ENCODE measurements around the gene STRN3. TPM values are rescaled to one million over a fixed set of nuclear protein-coding genes. Genes with fewer than 3 reads are reported as not detected.
"Not testable (repeated sequence)": the region's sequence is repeated elsewhere in the genome, so short reads cannot be mapped to it uniquely, and the experiment has no call there.

The STRN3 gene
- polyA plus RNA-seq, 2 donors: 7.4 to 9.5 TPM

- WGBS, 2 donors: 90 to 97% methylated on average over 2 of the region's 2 CpGs
- H3K36me3 ChIP-seq (ENCODE audit: control insufficient read depth in 2 of 2, insufficient read depth in 2 of 2, low read length in 1 of 2); H3K4me1 ChIP-seq (ENCODE audit: control insufficient read depth in 2 of 2, insufficient read depth in 2 of 2, low read length in 1 of 2); H3K27me3 ChIP-seq (ENCODE audit: control insufficient read depth in 1 of 2, insufficient read depth in 2 of 2, low read length in 2 of 2); H3K4me3 ChIP-seq (ENCODE audit: low read depth in 1 of 2, low read length in 2 of 2); H3K9me3 ChIP-seq (ENCODE audit: control insufficient read depth in 2 of 2, insufficient read depth in 1 of 2, low read depth in 1 of 2, low read length in 1 of 2); H3K27ac ChIP-seq (ENCODE audit: low read depth in 2 of 2, low read length in 1 of 2): not testable (repeated sequence)
Measured at GRCh38 chr14:30962537-30962936, 63.6 kb downstream of the STRN3 start.

DNA sequence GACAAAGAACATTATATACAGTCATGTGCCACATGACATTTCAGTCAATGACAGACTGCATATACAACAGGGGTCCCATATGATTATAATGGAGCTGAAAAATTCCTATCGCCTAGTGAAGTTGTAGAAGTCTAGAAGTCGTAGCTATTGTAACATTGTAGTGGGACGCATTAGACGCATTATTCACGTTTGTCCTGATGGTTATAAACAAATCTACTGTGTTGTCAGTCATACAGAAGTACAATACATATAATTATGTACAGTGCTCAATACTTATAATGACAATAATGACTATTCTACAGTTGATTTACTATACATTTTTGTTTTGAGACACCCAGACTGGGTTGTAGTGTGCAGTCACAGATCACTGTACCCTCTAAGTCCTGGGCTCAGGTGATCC lies 64.8 kb downstream of the STRN3 start:
- Histone ChIP-seq H3K36me3 (ENCODE audit: control insufficient read depth in 2 of 2, insufficient read depth in 2 of 2, low read length in 1 of 2) (peaks cover 0 to under 1% of the 10 kb centered on the region in 2 donors), H3K9me3 (ENCODE audit: control insufficient read depth in 2 of 2, insufficient read depth in 1 of 2, low read depth in 1 of 2, low read length in 1 of 2) (peaks cover 1 to 2% of the 10 kb centered on the region in 2 donors), H3K27me3 (ENCODE audit: control insufficient read depth in 1 of 2, insufficient read depth in 2 of 2, low read length in 2 of 2) (no peaks in the 10 kb centered on the region), H3K4me3 (ENCODE audit: low read depth in 1 of 2, low read length in 2 of 2) (no peak overlapping the region), H3K27ac (ENCODE audit: low read depth in 2 of 2, low read length in 1 of 2) (no peak overlapping the region), H3K4me1 (ENCODE audit: control insufficient read depth in 2 of 2, insufficient read depth in 2 of 2, low read length in 1 of 2) (peaks cover 0 to 2% of the 10 kb centered on the region in 2 donors)
- 95% methylated on average over 5 of the region's 5 CpGs for WGBS, 2 donors

- H3K27me3 ChIP-seq (ENCODE audit: control insufficient read depth in 1 of 2, insufficient read depth in 2 of 2, low read length in 2 of 2): no peaks in the 10 kb centered on the region
- no peaks in the 10 kb centered on the region for H3K36me3 ChIP-seq (ENCODE audit: control insufficient read depth in 2 of 2, insufficient read depth in 2 of 2, low read length in 1 of 2)
- H3K27ac ChIP-seq (ENCODE audit: low read depth in 2 of 2, low read length in 1 of 2): no peak overlapping the region
- WGBS, 2 donors: 91 to 93% methylated on average over 3 of the region's 3 CpGs
- no peak overlapping the region for H3K4me3 ChIP-seq (ENCODE audit: low read depth in 1 of 2, low read length in 2 of 2)
- no peaks in the 10 kb centered on the region for H3K9me3 ChIP-seq (ENCODE audit: control insufficient read depth in 2 of 2, insufficient read depth in 1 of 2, low read depth in 1 of 2, low read length in 1 of 2)
- peaks cover 0 to 2% of the 10 kb centered on the region in 2 donors for H3K4me1 ChIP-seq (ENCODE audit: control insufficient read depth in 2 of 2, insufficient read depth in 2 of 2, low read length in 1 of 2)
Measured at GRCh38 chr14:30960216-30960615, 66.0 kb downstream of the STRN3 start.

- no peaks in the 10 kb centered on the region for H3K36me3 ChIP-seq (ENCODE audit: control insufficient read depth in 2 of 2, insufficient read depth in 2 of 2, low read length in 1 of 2)
- H3K27me3 ChIP-seq (ENCODE audit: control insufficient read depth in 1 of 2, insufficient read depth in 2 of 2, low read length in 2 of 2): no peaks in the 10 kb centered on the region
- no peaks in the 10 kb centered on the region for H3K9me3 ChIP-seq (ENCODE audit: control insufficient read depth in 2 of 2, insufficient read depth in 1 of 2, low read depth in 1 of 2, low read length in 1 of 2)
- no peak overlapping the region for H3K4me3 ChIP-seq (ENCODE audit: low read depth in 1 of 2, low read length in 2 of 2)
- peaks cover 0 to 2% of the 10 kb centered on the region in 2 donors for H3K4me1 ChIP-seq (ENCODE audit: control insufficient read depth in 2 of 2, insufficient read depth in 2 of 2, low read length in 1 of 2)
- WGBS, 2 donors: 90 to 94% methylated on average over 10 of the region's 10 CpGs
- H3K27ac ChIP-seq (ENCODE audit: low read depth in 2 of 2, low read length in 1 of 2): no peak overlapping the region
Measured at GRCh38 chr14:30958555-30959407, 67.4 kb downstream of the STRN3 start.

DNA sequence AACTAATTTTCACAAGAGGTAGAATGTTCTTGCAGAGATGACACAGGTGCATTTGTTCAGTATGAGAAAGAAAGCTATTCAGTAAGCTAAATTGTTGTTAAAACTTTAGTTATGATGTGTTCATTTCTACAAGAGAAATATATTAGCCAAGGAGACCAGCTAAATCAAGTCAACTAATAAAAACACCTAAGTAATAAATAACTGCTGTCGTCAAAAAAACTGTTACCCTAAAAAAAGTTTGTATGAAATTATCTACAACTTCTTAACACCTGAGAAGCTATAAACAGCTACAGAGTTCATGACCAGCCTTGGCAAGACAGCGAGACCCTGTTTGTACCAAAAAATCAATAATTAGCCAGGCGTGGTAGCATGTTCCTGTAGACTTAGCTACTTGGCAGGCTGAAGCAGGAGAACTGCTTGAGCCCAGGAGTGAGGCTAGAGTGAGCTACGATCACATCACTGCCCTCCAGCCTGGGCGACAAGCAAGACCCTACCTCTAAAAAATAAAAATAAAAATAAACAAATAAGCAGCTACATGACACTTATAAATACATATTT lies 68.3 kb downstream of the STRN3 start:
- 59 to 86% methylated on average over 5 of the region's 5 CpGs for WGBS, 2 donors
- H3K27ac ChIP-seq (ENCODE audit: low read depth in 2 of 2, low read length in 1 of 2): no peak overlapping the region
- no peaks in the 10 kb centered on the region for H3K27me3 ChIP-seq (ENCODE audit: control insufficient read depth in 1 of 2, insufficient read depth in 2 of 2, low read length in 2 of 2)
- peaks cover 0 to 2% of the 10 kb centered on the region in 2 donors for H3K4me1 ChIP-seq (ENCODE audit: control insufficient read depth in 2 of 2, insufficient read depth in 2 of 2, low read length in 1 of 2)
- peaks cover 0 to 2% of the 10 kb centered on the region in 2 donors for H3K36me3 ChIP-seq (ENCODE audit: control insufficient read depth in 2 of 2, insufficient read depth in 2 of 2, low read length in 1 of 2)
- no peak overlapping the region for H3K4me3 ChIP-seq (ENCODE audit: low read depth in 1 of 2, low read length in 2 of 2)
- no peaks in the 10 kb centered on the region for H3K9me3 ChIP-seq (ENCODE audit: control insufficient read depth in 2 of 2, insufficient read depth in 1 of 2, low read depth in 1 of 2, low read length in 1 of 2)

- Histone ChIP-seq H3K9me3 (ENCODE audit: control insufficient read depth in 2 of 2, insufficient read depth in 1 of 2, low read depth in 1 of 2, low read length in 1 of 2) (no peaks in the 10 kb centered on the region), H3K36me3 (ENCODE audit: control insufficient read depth in 2 of 2, insufficient read depth in 2 of 2, low read length in 1 of 2) (peaks cover 5 to 8% of the 10 kb centered on the region in 2 donors), H3K27me3 (ENCODE audit: control insufficient read depth in 1 of 2, insufficient read depth in 2 of 2, low read length in 2 of 2) (no peaks in the 10 kb centered on the region), H3K4me3 (ENCODE audit: low read depth in 1 of 2, low read length in 2 of 2) (no peak overlapping the region), H3K4me1 (ENCODE audit: control insufficient read depth in 2 of 2, insufficient read depth in 2 of 2, low read length in 1 of 2) (no peaks in the 10 kb centered on the region), H3K27ac (ENCODE audit: low read depth in 2 of 2, low read length in 1 of 2) (no peak overlapping the region)
- 95 to 99% methylated on average over 2 of the region's 2 CpGs for WGBS, 2 donors
Measured at GRCh38 chr14:30949651-30950050, 76.5 kb downstream of the STRN3 start.

DNA sequence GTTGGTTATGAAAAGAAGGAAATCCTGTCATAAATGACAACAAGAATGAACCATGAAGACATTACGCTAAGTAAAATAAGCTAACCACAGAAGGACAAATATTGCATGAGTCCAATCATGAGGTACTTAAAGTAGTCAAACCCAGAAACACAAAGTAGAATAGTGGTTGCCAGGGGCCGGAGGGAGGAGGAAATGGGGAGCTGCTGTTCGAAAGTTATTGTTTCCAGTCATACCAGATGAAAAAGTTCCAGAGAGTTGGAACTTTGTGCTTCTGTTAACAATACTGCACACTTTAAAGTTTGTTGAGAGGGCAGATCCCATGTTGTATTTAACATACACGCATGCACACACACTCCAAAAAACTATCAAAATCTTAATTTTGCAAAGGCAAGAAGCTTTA lies 82.5 kb downstream of the STRN3 start:
- H3K4me3 ChIP-seq (ENCODE audit: low read depth in 1 of 2, low read length in 2 of 2): no peak overlapping the region
- no peaks in the 10 kb centered on the region for H3K4me1 ChIP-seq (ENCODE audit: control insufficient read depth in 2 of 2, insufficient read depth in 2 of 2, low read length in 1 of 2)
- 90 to 93% methylated on average over 4 of the region's 4 CpGs for WGBS, 2 donors
- peaks cover 5% of the 10 kb centered on the region in 2 donors for H3K36me3 ChIP-seq (ENCODE audit: control insufficient read depth in 2 of 2, insufficient read depth in 2 of 2, low read length in 1 of 2)
- no peaks in the 10 kb centered on the region for H3K9me3 ChIP-seq (ENCODE audit: control insufficient read depth in 2 of 2, insufficient read depth in 1 of 2, low read depth in 1 of 2, low read length in 1 of 2)
- no peak overlapping the region for H3K27ac ChIP-seq (ENCODE audit: low read depth in 2 of 2, low read length in 1 of 2)
- H3K27me3 ChIP-seq (ENCODE audit: control insufficient read depth in 1 of 2, insufficient read depth in 2 of 2, low read length in 2 of 2): no peaks in the 10 kb centered on the region

DNA sequence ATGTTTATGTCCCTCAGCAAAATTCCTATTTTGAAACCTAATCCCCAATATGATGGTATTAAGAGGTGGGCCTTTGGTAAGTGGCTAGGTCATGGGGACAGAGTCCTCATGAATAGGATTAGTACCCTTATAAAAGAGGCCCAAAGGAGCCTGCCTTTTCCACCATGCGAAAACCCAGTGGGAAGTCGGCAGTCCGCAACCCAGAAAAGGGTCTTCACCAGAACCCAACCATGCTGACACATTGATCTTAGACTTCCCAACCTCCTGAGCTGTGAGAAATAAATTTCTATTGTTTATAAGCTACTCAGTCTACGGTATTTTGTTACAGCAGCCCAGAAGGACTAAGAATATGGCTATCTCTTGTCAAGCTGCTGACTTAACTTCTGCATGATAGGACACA lies 85.3 kb downstream of the STRN3 start:
- no peak overlapping the region for H3K27ac ChIP-seq (ENCODE audit: low read depth in 2 of 2, low read length in 1 of 2)
- no peaks in the 10 kb centered on the region for H3K36me3 ChIP-seq (ENCODE audit: control insufficient read depth in 2 of 2, insufficient read depth in 2 of 2, low read length in 1 of 2)
- 97 to 98% methylated on average over 4 of the region's 4 CpGs for WGBS, 2 donors

GRCh38 chr14:30938617-30939016 lies 87.6 kb downstream of the STRN3 start:
- no peaks in the 10 kb centered on the region for H3K36me3 ChIP-seq (ENCODE audit: control insufficient read depth in 2 of 2, insufficient read depth in 2 of 2, low read length in 1 of 2)
- no peak overlapping the region for H3K4me3 ChIP-seq (ENCODE audit: low read depth in 1 of 2, low read length in 2 of 2)
- H3K27ac ChIP-seq (ENCODE audit: low read depth in 2 of 2, low read length in 1 of 2): no peak overlapping the region
- H3K4me1 ChIP-seq (ENCODE audit: control insufficient read depth in 2 of 2, insufficient read depth in 2 of 2, low read length in 1 of 2): no peaks in the 10 kb centered on the region
- 90 to 94% methylated on average over 2 of the region's 2 CpGs for WGBS, 2 donors
- H3K9me3 ChIP-seq (ENCODE audit: control insufficient read depth in 2 of 2, insufficient read depth in 1 of 2, low read depth in 1 of 2, low read length in 1 of 2): no peaks in the 10 kb centered on the region
- H3K27me3 ChIP-seq (ENCODE audit: control insufficient read depth in 1 of 2, insufficient read depth in 2 of 2, low read length in 2 of 2): no peaks in the 10 kb centered on the region

More for the DNA sequence above, 85.3 kb downstream of the STRN3 start:
- H3K4me3 ChIP-seq (ENCODE audit: low read depth in 1 of 2, low read length in 2 of 2): no peak overlapping the region
- no peaks in the 10 kb centered on the region for H3K27me3 ChIP-seq (ENCODE audit: control insufficient read depth in 1 of 2, insufficient read depth in 2 of 2, low read length in 2 of 2)
- no peaks in the 10 kb centered on the region for H3K4me1 ChIP-seq (ENCODE audit: control insufficient read depth in 2 of 2, insufficient read depth in 2 of 2, low read length in 1 of 2)
- H3K9me3 ChIP-seq (ENCODE audit: control insufficient read depth in 2 of 2, insufficient read depth in 1 of 2, low read depth in 1 of 2, low read length in 1 of 2): no peaks in the 10 kb centered on the region

GRCh38 chr14:30935445-30935844 lies 90.7 kb downstream of the STRN3 start:
- H3K9me3 ChIP-seq (ENCODE audit: control insufficient read depth in 2 of 2, insufficient read depth in 1 of 2, low read depth in 1 of 2, low read length in 1 of 2): no peaks in the 10 kb centered on the region
- no peak overlapping the region for H3K4me3 ChIP-seq (ENCODE audit: low read depth in 1 of 2, low read length in 2 of 2)
- 81 to 97% methylated on average over 2 of the region's 2 CpGs for WGBS, 2 donors
- H3K27ac ChIP-seq (ENCODE audit: low read depth in 2 of 2, low read length in 1 of 2): no peak overlapping the region
- H3K4me1 ChIP-seq (ENCODE audit: control insufficient read depth in 2 of 2, insufficient read depth in 2 of 2, low read length in 1 of 2): no peaks in the 10 kb centered on the region
- H3K36me3 ChIP-seq (ENCODE audit: control insufficient read depth in 2 of 2, insufficient read depth in 2 of 2, low read length in 1 of 2): no peaks in the 10 kb centered on the region
- no peaks in the 10 kb centered on the region for H3K27me3 ChIP-seq (ENCODE audit: control insufficient read depth in 1 of 2, insufficient read depth in 2 of 2, low read length in 2 of 2)
